Transverse colon (tissue), 4 donors: ENCODE results near the gene TCF20.

Experiments used
- EP300 ChIP-seq: sonication (generic); formaldehyde crosslinking; IDR thresholded peaks from one replicate; pipeline ENCODE4 v1.6.1; 2017; ENCODE audit warnings: antibody characterized with exemption, low read depth
- POLR2A ChIP-seq: fragments of 450-650 bp; IDR thresholded peaks from one replicate; pipeline ENCODE4 v1.6.1; 2016; ENCODE audit warnings: antibody characterized with exemption, mild to moderate bottlenecking, moderate library complexity
- POLR2AphosphoS5 ChIP-seq, 3 donors: sonication (generic); formaldehyde crosslinking; IDR thresholded peaks; one replicate each; pipeline ENCODE4 v1.6.1; 2016; ENCODE audit warnings: antibody characterized with exemption in 3 of 3
- TF ChIP-seq, protein P1 (sequence below), 5 experiments: fragments of 200-600 bp in 3 of 5; fragments of 450-650 bp in 2 of 5; sonication (generic) in 3 of 5; IDR thresholded peaks; 1 replicate in 2 of 5; 2 replicates in 3 of 5; pipeline ENCODE4 v1.5.1; 2016 to 2017; ENCODE audit warnings: antibody characterized with exemption in 5 of 5, inconsistent platforms in 3 of 5, mild to moderate bottlenecking in 2 of 5, moderate library complexity in 1 of 5

DNA sequence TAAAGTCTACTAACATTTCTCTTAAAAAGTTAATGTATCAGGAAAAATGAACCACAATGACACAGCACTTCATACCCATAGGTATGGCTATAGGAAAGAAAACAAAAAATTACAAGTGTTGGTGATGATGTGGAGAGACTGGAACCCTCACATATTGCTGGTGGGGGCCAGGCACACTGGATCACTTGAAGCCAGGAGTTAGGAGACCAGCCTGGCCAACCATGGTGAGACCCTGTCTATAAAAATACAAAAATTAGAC lies 26.7 kb downstream of the TCF20 start:
- TF ChIP-seq, protein P1, sequence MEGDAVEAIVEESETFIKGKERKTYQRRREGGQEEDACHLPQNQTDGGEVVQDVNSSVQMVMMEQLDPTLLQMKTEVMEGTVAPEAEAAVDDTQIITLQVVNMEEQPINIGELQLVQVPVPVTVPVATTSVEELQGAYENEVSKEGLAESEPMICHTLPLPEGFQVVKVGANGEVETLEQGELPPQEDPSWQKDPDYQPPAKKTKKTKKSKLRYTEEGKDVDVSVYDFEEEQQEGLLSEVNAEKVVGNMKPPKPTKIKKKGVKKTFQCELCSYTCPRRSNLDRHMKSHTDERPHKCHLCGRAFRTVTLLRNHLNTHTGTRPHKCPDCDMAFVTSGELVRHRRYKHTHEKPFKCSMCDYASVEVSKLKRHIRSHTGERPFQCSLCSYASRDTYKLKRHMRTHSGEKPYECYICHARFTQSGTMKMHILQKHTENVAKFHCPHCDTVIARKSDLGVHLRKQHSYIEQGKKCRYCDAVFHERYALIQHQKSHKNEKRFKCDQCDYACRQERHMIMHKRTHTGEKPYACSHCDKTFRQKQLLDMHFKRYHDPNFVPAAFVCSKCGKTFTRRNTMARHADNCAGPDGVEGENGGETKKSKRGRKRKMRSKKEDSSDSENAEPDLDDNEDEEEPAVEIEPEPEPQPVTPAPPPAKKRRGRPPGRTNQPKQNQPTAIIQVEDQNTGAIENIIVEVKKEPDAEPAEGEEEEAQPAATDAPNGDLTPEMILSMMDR (IDR thresholded peaks at IDR 0.05), result no peak
- TF ChIP-seq EP300 (no peak), POLR2A (no peak), POLR2AphosphoS5 (IDR thresholded peaks at IDR 0.05) (no peak)
